Glutamatergic neuron (in vitro differentiated cells): ENCODE data around the gene TEX28. TPM values are rescaled to one million over a fixed set of nuclear protein-coding genes. Genes with fewer than 3 reads are reported as not detected.
A peak's percentile ranks its signal among the peaks of the same experiment; 100 is the strongest.

ENCODE experiments used
- DNase-seq: peaks from one replicate; pipeline ENCODE4 v3.0.0; 2022
- H3K27ac Mint-ChIP-seq: one replicate; pipeline ENCODE4 v1.8.0; 2020; ENCODE audit warnings: mild to moderate bottlenecking, mixed read lengths, inconsistent platforms; ENCODE audit not compliant: unreplicated experiment
- H3K27me3 Mint-ChIP-seq: one replicate; pipeline ENCODE4 v1.8.0; 2020; ENCODE audit warnings: mild to moderate bottlenecking, moderate library complexity, mixed read lengths, inconsistent platforms; ENCODE audit not compliant: unreplicated experiment
- H3K36me3 Mint-ChIP-seq: one replicate; pipeline ENCODE4 v1.8.0; 2020; ENCODE audit warnings: mild to moderate bottlenecking, mixed read lengths, inconsistent platforms; ENCODE audit not compliant: unreplicated experiment
- H3K4me1 Mint-ChIP-seq: one replicate; pipeline ENCODE4 v1.8.0; 2020; ENCODE audit warnings: mild to moderate bottlenecking, low read depth, mixed read lengths, inconsistent platforms; ENCODE audit not compliant: unreplicated experiment
- H3K4me3 Mint-ChIP-seq: one replicate; pipeline ENCODE4 v1.8.0; 2020; ENCODE audit warnings: mild to moderate bottlenecking, mixed read lengths, inconsistent platforms; ENCODE audit not compliant: unreplicated experiment
- H3K9me3 Mint-ChIP-seq: one replicate; pipeline ENCODE4 v1.8.0; 2020; ENCODE audit warnings: mild to moderate bottlenecking, moderate library complexity, mixed read lengths, inconsistent platforms; ENCODE audit not compliant: unreplicated experiment
- CTCF ChIP-seq: fragments of 200-600 bp; sonication (generic); IDR thresholded peaks from one replicate; pipeline ENCODE4 v1.5.0; 2021; ENCODE audit not compliant: partially characterized antibody, unreplicated experiment
- total RNA-seq: library from RNA; stranded (reverse); fragmentation: NEBNext Ultra II Directional; extraction: Animal tissue kit (Norgen Biotek cat#: 25700); gene quantifications from one replicate; pipeline ENCODE4 v1.2.1, GENCODE V29; 2021; ENCODE audit not compliant: unreplicated experiment

TEX28 gene
- total RNA-seq, 1 donor from 2014 or later, result not detected

GRCh38 chrX:154320406-154320805 is 25.5 kb upstream of the TEX28 start:
- H3K27me3 Mint-ChIP-seq, result peaks cover 3% of the 10 kb centered on the region
- H3K4me3 Mint-ChIP-seq, result no peak overlapping the region
- no peak for DNase-seq
- H3K27ac Mint-ChIP-seq, result no peak overlapping the region
- H3K9me3 Mint-ChIP-seq, result peaks cover 3% of the 10 kb centered on the region
- no peak for TF ChIP-seq CTCF
- H3K36me3 Mint-ChIP-seq, result no peaks in the 10 kb centered on the region
- peaks cover 4% of the 10 kb centered on the region for H3K4me1 Mint-ChIP-seq

GRCh38 chrX:154317391-154317995 is 22.6 kb upstream of the TEX28 start:
- DNase-seq, result peak; percentile 49
- H3K9me3 Mint-ChIP-seq, result peaks cover 3% of the 10 kb centered on the region
- no peak overlapping the region for H3K27ac Mint-ChIP-seq
- H3K4me3 Mint-ChIP-seq, result no peak overlapping the region
- H3K27me3 Mint-ChIP-seq, result peaks cover 3% of the 10 kb centered on the region
- TF ChIP-seq CTCF, result peak; percentile 35
- H3K4me1 Mint-ChIP-seq, result peaks cover 4% of the 10 kb centered on the region
- no peaks in the 10 kb centered on the region for H3K36me3 Mint-ChIP-seq

GRCh38 chrX:154315416-154315815 is 20.5 kb upstream of the TEX28 start:
- Mint-ChIP-seq H3K27me3 (peaks cover 3% of the 10 kb centered on the region), H3K4me3 (no peak overlapping the region), H3K4me1 (no peaks in the 10 kb centered on the region), H3K27ac (no peak overlapping the region), H3K9me3 (peaks cover 3% of the 10 kb centered on the region), H3K36me3 (no peaks in the 10 kb centered on the region)
- no peak for DNase-seq
- no peak for TF ChIP-seq CTCF

- Mint-ChIP-seq H3K27me3 (no peaks in the 10 kb centered on the region), H3K4me1 (no peaks in the 10 kb centered on the region), H3K9me3 (peaks cover 3% of the 10 kb centered on the region), H3K36me3 (no peaks in the 10 kb centered on the region), H3K27ac (no peak overlapping the region), H3K4me3 (no peak overlapping the region)
- no peak for TF ChIP-seq CTCF
- no peak for DNase-seq
These were observed 18.2 kb upstream of the TEX28 start for GRCh38 chrX:154313147-154313546.

- Mint-ChIP-seq H3K27ac (peak overlapping the region; percentile 0), H3K4me1 (no peaks in the 10 kb centered on the region), H3K27me3 (no peaks in the 10 kb centered on the region), H3K4me3 (no peak overlapping the region), H3K9me3 (no peaks in the 10 kb centered on the region), H3K36me3 (no peaks in the 10 kb centered on the region)
- no peak for TF ChIP-seq CTCF
- DNase-seq, result no peak
These were observed 17.2 kb upstream of the TEX28 start for GRCh38 chrX:154312116-154312515.
